Gastroesophageal sphincter (tissue), 4 donors: ENCODE results near the gene TMEM240. TPM values are rescaled to one million over a fixed set of nuclear protein-coding genes. Genes with fewer than 3 reads are reported as not detected.
"Not testable (repeated sequence)": the region's sequence is repeated elsewhere in the genome, so short reads cannot be mapped to it uniquely, and the experiment has no call there.

Source experiments
- ATAC-seq: fragments of 150-250 bp; one replicate; pipeline ENCODE4 v1.9.1; 2016; ENCODE audit warnings: mild to moderate bottlenecking, moderate library complexity
- H3K27ac ChIP-seq, 4 donors: fragments of 200-600 bp; sonication (generic) in 3 of 4; 1 replicate in 3 of 4; 2 replicates in 1 of 4; pipeline ENCODE4 v1.5.1; 2016 to 2019
- H3K27me3 ChIP-seq: fragments of 200-600 bp; sonication (generic); one replicate; pipeline ENCODE4 v1.5.1; 2019
- H3K36me3 ChIP-seq, 2 donors: fragments of 200-600 bp; sonication (generic); one replicate each; pipeline ENCODE4 v1.5.1; 2019; ENCODE audit warnings: control low read depth in 1 of 2
- H3K4me1 ChIP-seq, 3 donors: fragments of 200-600 bp; sonication (generic); 1 replicate in 2 of 3; 2 replicates in 1 of 3; pipeline ENCODE4 v1.5.1; 2016 to 2019; ENCODE audit warnings: control low read depth in 2 of 3
- H3K4me3 ChIP-seq, 2 donors: fragments of 200-600 bp; sonication (generic); one replicate each; pipeline ENCODE4 v1.5.1; 2019; ENCODE audit warnings: mild to moderate bottlenecking in 1 of 2, moderate library complexity in 1 of 2
- H3K9me3 ChIP-seq, 3 donors: fragments of 200-600 bp; sonication (generic); one replicate each; pipeline ENCODE4 v1.5.1; 2017 to 2019; ENCODE audit warnings: control low read depth in 2 of 3
- EP300 ChIP-seq: sonication (generic); formaldehyde crosslinking; IDR thresholded peaks from one replicate; pipeline ENCODE4 v1.6.1; 2017; ENCODE audit warnings: antibody characterized with exemption, mild to moderate bottlenecking
- POLR2A ChIP-seq, 2 donors: fragments of 450-650 bp; IDR thresholded peaks; one replicate each; pipeline ENCODE4 v1.6.1; 2017; ENCODE audit warnings: antibody characterized with exemption in 2 of 2, mild to moderate bottlenecking in 2 of 2, moderate library complexity in 1 of 2
- POLR2AphosphoS5 ChIP-seq: sonication (generic); formaldehyde crosslinking; IDR thresholded peaks from one replicate; pipeline ENCODE4 v1.6.1; 2017; ENCODE audit warnings: antibody characterized with exemption
- WGBS, 2 donors: methylation state at CpG; one replicate each; pipeline ENCODE4 v1.1.5; 2018; ENCODE audit warnings: low coverage in 1 of 2; 5-methylcytosine and 5-hydroxymethylcytosine counted together
- total RNA-seq, 4 donors: library from RNA; depleted of rRNA; stranded (reverse); fragments of >200 nt; gene quantifications; one replicate each; pipeline ENCODE4 v1.1.0, GENCODE V29; 2016
- TF ChIP-seq, protein P1 (sequence below), 4 experiments: fragments of 200-600 bp in 2 of 4; fragments of 450-650 bp in 2 of 4; sonication (generic) in 1 of 4; IDR thresholded peaks; one replicate each; pipeline ENCODE4 v1.5.1; 2017 to 2019; ENCODE audit warnings: antibody characterized with exemption in 4 of 4, mild to moderate bottlenecking in 2 of 4, moderate library complexity in 2 of 4

Gene TMEM240
- total RNA-seq, 4 donors from 2014 or later = 12.0 to 18.1 (median 14.4) TPM

DNA sequence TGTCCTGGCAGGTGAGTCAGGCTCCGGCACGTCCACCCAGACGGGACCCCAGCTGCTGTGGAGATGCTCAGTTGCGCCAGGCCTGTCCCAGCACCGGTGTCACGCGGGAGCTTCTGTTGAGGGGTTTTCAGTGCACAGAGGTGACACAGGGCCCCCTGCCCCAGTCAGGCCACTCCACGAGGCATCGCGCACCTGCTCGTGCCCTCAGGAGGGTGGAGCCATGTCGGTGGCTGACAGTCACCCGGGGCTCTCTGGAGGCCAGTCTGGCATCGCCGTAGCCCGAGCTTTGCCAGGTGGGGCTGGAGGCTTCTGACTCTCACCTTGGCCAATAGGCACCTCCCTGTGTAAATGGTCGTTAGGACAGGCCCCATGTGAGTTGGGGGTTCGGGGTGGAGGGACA is 11.1 kb downstream of the TMEM240 start:
- ATAC-seq = no peak
- Histone ChIP-seq H3K4me3 (no peak overlapping the region), H3K4me1 (peaks cover 0 to 7% (median 0%) of the 10 kb centered on the region in 3 donors), H3K9me3 (peaks cover 0 to 10% (median 0%) of the 10 kb centered on the region in 3 donors), H3K27ac (no peak overlapping the region), H3K27me3 (no peaks in the 10 kb centered on the region), H3K36me3 (peaks cover 0 to 70% of the 10 kb centered on the region in 2 donors)
- no CpG with 5 or more reads among the region's 18 CpGs for WGBS, 2 donors
- no peak for TF ChIP-seq POLR2AphosphoS5
- no peak for TF ChIP-seq POLR2A (IDR thresholded peaks at IDR 0.05)
- TF ChIP-seq, protein P1, sequence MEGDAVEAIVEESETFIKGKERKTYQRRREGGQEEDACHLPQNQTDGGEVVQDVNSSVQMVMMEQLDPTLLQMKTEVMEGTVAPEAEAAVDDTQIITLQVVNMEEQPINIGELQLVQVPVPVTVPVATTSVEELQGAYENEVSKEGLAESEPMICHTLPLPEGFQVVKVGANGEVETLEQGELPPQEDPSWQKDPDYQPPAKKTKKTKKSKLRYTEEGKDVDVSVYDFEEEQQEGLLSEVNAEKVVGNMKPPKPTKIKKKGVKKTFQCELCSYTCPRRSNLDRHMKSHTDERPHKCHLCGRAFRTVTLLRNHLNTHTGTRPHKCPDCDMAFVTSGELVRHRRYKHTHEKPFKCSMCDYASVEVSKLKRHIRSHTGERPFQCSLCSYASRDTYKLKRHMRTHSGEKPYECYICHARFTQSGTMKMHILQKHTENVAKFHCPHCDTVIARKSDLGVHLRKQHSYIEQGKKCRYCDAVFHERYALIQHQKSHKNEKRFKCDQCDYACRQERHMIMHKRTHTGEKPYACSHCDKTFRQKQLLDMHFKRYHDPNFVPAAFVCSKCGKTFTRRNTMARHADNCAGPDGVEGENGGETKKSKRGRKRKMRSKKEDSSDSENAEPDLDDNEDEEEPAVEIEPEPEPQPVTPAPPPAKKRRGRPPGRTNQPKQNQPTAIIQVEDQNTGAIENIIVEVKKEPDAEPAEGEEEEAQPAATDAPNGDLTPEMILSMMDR (IDR thresholded peaks at IDR 0.05) = no peak
- TF ChIP-seq EP300 = no peak

DNA sequence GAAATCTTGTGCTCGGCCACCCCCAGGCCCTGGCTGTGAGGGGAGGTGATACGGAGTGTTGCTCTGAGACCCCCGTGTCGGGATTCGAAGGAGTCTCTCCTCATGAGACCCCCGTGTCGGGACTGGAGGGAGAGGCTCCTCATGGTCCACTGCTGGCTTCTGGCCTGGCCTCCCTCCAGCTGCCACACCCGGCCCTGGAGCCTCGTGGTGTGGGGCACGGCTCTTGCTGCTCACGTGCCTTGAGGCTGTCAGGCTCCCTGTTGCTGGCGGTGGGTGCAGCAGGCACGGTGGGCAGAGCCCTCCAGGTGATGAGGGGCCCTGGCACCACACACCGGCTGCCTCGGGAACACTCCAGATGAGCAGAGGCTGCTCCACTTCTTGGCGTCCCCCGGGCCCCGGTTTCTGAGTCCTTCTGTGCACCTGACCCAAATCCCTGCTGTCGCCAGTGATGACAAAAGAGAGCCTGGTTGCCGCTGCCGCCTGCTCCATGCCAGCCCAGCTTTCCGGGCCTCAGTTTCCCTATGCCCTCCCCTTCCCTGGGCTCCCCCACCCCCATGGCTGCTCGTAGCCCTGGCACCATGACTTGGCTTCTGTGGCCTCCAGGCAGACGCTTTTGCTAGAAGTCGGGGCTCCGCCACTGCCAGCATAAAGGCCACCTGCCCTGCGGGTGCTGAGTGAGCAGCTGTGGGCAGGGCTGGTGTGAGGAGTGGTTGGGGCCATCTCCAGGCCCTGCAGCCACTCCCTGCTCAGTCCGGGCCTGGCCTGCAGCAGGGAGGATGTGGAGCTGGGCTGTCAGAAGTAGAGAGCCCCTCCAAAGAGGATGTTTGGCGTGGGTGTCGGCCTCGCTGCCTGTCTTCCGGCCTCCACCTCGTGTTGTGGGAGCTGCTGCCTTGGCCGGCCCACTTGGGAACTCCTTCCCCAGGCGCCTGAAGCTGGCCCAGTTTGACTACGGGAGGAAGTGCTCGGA is 11.8 kb downstream of the TMEM240 start:
- H3K4me1 ChIP-seq = peaks cover 0 to 7% (median 0%) of the 10 kb centered on the region in 3 donors
- peaks cover 0 to 10% (median 0%) of the 10 kb centered on the region in 3 donors for H3K9me3 ChIP-seq
- H3K27me3 ChIP-seq = no peaks in the 10 kb centered on the region
- ATAC-seq = no peak
- WGBS, 2 donors = no CpG with 5 or more reads among the region's 37 CpGs
- no peak overlapping the region for H3K4me3 ChIP-seq
- H3K36me3 ChIP-seq = peaks cover 0 to 70% of the 10 kb centered on the region in 2 donors
- H3K27ac ChIP-seq = no peak overlapping the region
- TF ChIP-seq POLR2A (IDR thresholded peaks at IDR 0.05) = no peak
- no peak for TF ChIP-seq POLR2AphosphoS5
- no peak for TF ChIP-seq EP300
- TF ChIP-seq, protein P1 (IDR thresholded peaks at IDR 0.05) = no peak

- Histone ChIP-seq H3K9me3 (peaks cover 0 to 10% (median 0%) of the 10 kb centered on the region in 3 donors), H3K27me3 (no peaks in the 10 kb centered on the region), H3K4me3 (no peak overlapping the region), H3K36me3 (peaks cover 0 to 76% of the 10 kb centered on the region in 2 donors), H3K4me1 (no peaks in the 10 kb centered on the region), H3K27ac (no peak overlapping the region)
- WGBS, 2 donors = 87 to 100% methylated on average over 3 to 5 of the region's 31 CpGs
- TF ChIP-seq POLR2A (IDR thresholded peaks at IDR 0.05) (no peak), EP300 (no peak), POLR2AphosphoS5 (no peak)
- TF ChIP-seq, protein P1 (IDR thresholded peaks at IDR 0.05) = no peak
- no peak for ATAC-seq
These were observed 13.2 kb downstream of the TMEM240 start for GRCh38 chr1:1527092-1527816.

DNA sequence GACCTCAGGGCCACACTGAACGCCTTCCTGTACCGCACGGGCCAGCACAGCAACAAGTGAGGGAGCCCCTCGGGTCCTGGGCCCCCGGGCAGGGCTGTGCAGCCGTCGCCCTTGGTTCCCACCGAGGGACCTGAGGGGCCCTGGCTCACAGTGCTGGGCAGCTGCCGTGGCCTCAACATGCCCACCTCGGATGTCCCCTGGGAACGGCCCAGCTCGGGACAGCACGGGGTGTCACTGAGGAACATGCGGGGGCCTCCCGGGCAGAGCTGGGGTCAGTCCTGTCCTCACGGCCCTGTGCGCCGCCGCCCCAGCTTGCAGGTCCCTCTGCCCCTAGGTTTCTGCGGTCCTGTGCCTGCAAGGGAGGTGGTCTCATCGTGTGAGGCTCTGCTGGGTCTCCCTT is 13.9 kb downstream of the TMEM240 start:
- not testable (repeated sequence) for ATAC-seq, H3K9me3 ChIP-seq, H3K4me3 ChIP-seq, H3K4me1 ChIP-seq, H3K27ac ChIP-seq, H3K27me3 ChIP-seq
- WGBS, 2 donors = no CpG with 5 or more reads among the region's 21 CpGs
- H3K36me3 ChIP-seq = peaks cover 0 to 79% of the 10 kb centered on the region in 2 donors

DNA sequence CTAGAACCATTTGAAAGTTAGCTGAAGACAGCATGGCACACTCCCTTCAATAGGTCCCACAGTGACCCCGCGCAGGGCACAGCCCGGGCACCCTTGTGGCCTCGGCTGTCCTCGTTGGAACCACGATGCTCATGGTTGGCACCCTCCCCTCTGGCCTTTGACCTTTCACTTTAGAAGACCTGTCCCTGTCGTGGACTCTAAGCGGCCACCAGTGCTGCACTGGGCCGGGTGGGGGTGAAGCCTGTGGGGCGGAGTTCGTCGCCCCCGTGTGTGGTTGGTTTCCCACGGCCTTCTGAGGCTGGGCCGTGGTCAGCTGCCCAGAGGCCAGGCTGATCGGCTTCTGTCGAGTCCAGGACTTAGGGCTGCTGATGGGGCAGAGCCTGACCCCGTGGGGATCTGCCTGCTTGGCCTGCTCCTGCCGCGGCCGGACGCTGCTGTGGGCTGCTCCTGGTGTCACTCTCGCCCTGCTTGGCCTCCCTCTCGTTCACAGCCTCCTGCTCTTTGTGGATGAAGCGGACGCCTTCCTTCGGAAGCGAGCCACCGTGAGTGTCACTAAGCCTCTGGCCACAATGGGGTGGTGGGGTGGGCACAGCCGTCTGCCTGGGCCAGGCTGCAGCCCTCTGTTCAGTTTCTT is 15.6 kb downstream of the TMEM240 start:
- not testable (repeated sequence) for H3K27me3 ChIP-seq, ATAC-seq
- peaks cover 0 to 91% of the 10 kb centered on the region in 2 donors for H3K36me3 ChIP-seq

GRCh38 chr1:1523651-1524050 is 16.8 kb downstream of the TMEM240 start:
- not testable (repeated sequence) for H3K27me3 ChIP-seq, H3K4me1 ChIP-seq, H3K9me3 ChIP-seq, H3K27ac ChIP-seq, ATAC-seq, H3K4me3 ChIP-seq
- H3K36me3 ChIP-seq = peaks cover 0 to 85% of the 10 kb centered on the region in 2 donors
- WGBS, 2 donors = no CpG with 5 or more reads among the region's 17 CpGs

More for the DNA sequence above, 15.6 kb downstream of the TMEM240 start:
- H3K4me1 ChIP-seq, H3K9me3 ChIP-seq, H3K27ac ChIP-seq, H3K4me3 ChIP-seq: not testable (repeated sequence)
- 89 to 90% methylated on average over 2 to 12 of the region's 30 CpGs for WGBS, 2 donors

- H3K36me3 ChIP-seq = peaks cover 0 to 85% of the 10 kb centered on the region in 2 donors
- 69% methylated on average over 3 of the region's 31 CpGs; no CpG with 5 or more reads in 1 of the 2 donors for WGBS, 2 donors
These were observed 17.2 kb downstream of the TMEM240 start for GRCh38 chr1:1523226-1523625.

DNA sequence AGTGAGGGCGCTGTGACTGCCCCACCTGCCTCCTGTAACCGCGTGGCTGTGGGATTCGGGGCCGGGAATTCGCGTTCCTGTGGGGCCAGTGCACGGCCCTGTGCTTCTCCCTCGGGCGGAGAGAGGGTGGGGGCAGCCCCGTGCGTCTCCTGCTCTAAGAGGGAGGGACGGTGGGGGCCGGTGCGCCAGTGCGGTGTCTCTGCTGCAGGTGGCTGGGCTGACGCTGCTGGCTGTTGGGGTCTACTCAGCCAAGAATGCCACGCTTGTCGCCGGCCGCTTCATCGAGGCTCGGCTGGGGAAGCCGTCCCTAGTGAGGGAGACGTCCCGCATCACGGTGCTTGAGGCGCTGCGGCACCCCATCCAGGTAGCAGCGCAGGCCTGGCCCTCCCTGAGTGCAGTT is 17.9 kb downstream of the TMEM240 start:
- not testable (repeated sequence) for H3K27me3 ChIP-seq, H3K9me3 ChIP-seq, ATAC-seq, H3K4me3 ChIP-seq, H3K4me1 ChIP-seq, H3K27ac ChIP-seq
- WGBS, 2 donors = 97% methylated on average over 6 of the region's 30 CpGs; no CpG with 5 or more reads in 1 of the 2 donors
- peaks cover 0 to 85% of the 10 kb centered on the region in 2 donors for H3K36me3 ChIP-seq

More at GRCh38 chr1:1523226-1523625, 17.2 kb downstream of the TMEM240 start:
- H3K4me1 ChIP-seq, H3K27me3 ChIP-seq, H3K27ac ChIP-seq, ATAC-seq, H3K4me3 ChIP-seq, H3K9me3 ChIP-seq: not testable (repeated sequence)
